ENCODE results near the gene ACKR4.

- TF ChIP-seq FOXK2 (IDR thresholded peaks at IDR 0.05) (no peak), ARNT (IDR thresholded peaks at IDR 0.05) (no peak), FOXM1 (IDR thresholded peaks at IDR 0.05; ENCODE audit: borderline replicate concordance) (no peak), NFRKB (IDR thresholded peaks at IDR 0.05) (no peak), TARDBP (IDR thresholded peaks at IDR 0.05) (no peak), HDGF (IDR thresholded peaks at IDR 0.05; ENCODE audit: borderline replicate concordance) (no peak), BHLHE40 (IDR thresholded peaks at IDR 0.05; ENCODE audit: borderline replicate concordance) (no peak)
Observed at GRCh38 chr3:132550579-132551305, 46.3 kb upstream of the ACKR4 start.
